Thyroid gland (tissue), 4 donors: ENCODE measurements around the gene PFAS.

ENCODE experiments used
- CTCF ChIP-seq, 6 experiments: fragments of 200-600 bp in 3 of 6; fragments of 450-650 bp in 3 of 6; sonication (generic) in 3 of 6; IDR thresholded peaks; one replicate each; pipeline ENCODE4 v1.5.1; 2016 to 2019; ENCODE audit warnings: antibody characterized with exemption in 6 of 6, mild to moderate bottlenecking in 2 of 6, inconsistent platforms in 1 of 6, moderate library complexity in 1 of 6
- POLR2A ChIP-seq, 2 donors: fragments of 450-650 bp; IDR thresholded peaks; one replicate each; pipeline ENCODE4 v1.6.1; 2017; ENCODE audit warnings: antibody characterized with exemption in 2 of 2, mild to moderate bottlenecking in 2 of 2, moderate library complexity in 1 of 2

GRCh38 chr17:8210761-8211458 lies 38.2 kb upstream of the PFAS start:
- no peak for TF ChIP-seq CTCF (IDR thresholded peaks at IDR 0.05)
- TF ChIP-seq POLR2A (IDR thresholded peaks at IDR 0.05) = no peak
